WTC11 (cell line): ENCODE data around the gene NRP2.

Source experiments
- CREB1 ChIP-seq: sonication (generic); formaldehyde crosslinking; IDR thresholded peaks from 2 replicates; pipeline ENCODE4 v1.8.0; 2023; ENCODE audit warnings: mild to moderate bottlenecking, missing genetic modification reagents
- ETV6 ChIP-seq: sonication (generic); formaldehyde crosslinking; IDR thresholded peaks from 2 replicates; pipeline ENCODE4 v1.8.1; 2022; ENCODE audit warnings: mild to moderate bottlenecking, missing genetic modification reagents
- FOXK1 ChIP-seq: sonication (generic); formaldehyde crosslinking; IDR thresholded peaks from 2 replicates; pipeline ENCODE4 v1.8.0; 2022; ENCODE audit warnings: mild to moderate bottlenecking, moderate library complexity, missing genetic modification reagents
- MXD4 ChIP-seq: fragments of 250-450 bp; sonication (Bioruptor Pico); IDR thresholded peaks from 2 replicates; pipeline ENCODE4 v1.8.0; 2021; ENCODE audit warnings: mild to moderate bottlenecking, moderate library complexity, borderline replicate concordance
- RELA ChIP-seq: sonication (generic); formaldehyde crosslinking; IDR thresholded peaks from 2 replicates; pipeline ENCODE4 v1.8.1; 2022; ENCODE audit warnings: missing genetic modification reagents, mild to moderate bottlenecking, borderline replicate concordance
- SP1 ChIP-seq: sonication (generic); formaldehyde crosslinking; conservative IDR thresholded peaks from 2 replicates; pipeline ENCODE4 v1.8.1; 2022; ENCODE audit warnings: missing genetic modification reagents
- TF ChIP-seq, protein P1 (sequence below): fragments of 200-600 bp; IDR thresholded peaks from 2 replicates; pipeline ENCODE4 v1.8.0; 2022; ENCODE audit warnings: antibody characterized with exemption
- TF ChIP-seq, protein P2 (sequence below): sonication (generic); formaldehyde crosslinking; IDR thresholded peaks from 2 replicates; pipeline ENCODE4 v1.8.1; 2022; ENCODE audit warnings: mild to moderate bottlenecking, missing genetic modification reagents, moderate library complexity, borderline replicate concordance

DNA sequence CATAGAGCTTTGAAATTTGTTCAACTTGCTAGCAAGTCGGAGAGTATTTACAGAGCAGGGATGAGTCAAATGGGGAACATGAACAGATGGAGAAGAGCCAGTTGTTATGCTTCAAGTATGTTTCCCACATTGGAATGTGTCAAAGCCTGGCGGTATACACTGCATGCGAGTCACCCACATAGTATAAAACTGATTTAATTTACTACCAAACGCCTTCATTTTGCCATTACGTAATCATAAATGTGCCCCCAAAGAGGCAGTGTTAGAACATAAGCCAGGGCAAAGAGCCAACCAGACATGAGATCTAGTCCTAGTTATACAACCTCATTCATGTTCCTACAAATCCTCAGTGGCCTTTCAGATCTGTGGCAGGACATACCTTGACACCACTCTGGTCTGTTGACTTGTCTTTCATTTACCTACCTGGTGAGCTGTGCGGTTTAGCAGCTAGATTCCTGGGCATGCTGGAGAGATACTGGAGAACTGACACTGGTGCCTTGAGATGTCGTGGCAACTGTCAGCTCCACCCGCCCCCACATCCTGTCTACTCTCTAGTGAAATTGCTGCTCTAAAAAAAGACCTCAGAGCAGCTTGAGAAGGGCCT lies 21.7 kb upstream of the NRP2 start:
- TF ChIP-seq FOXK1 (CRISPR knock-in tag) (no peak), SP1 (CRISPR knock-in tag) (no peak), RELA (CRISPR knock-in tag) (no peak), ETV6 (CRISPR knock-in tag) (no peak), MXD4 (no peak), CREB1 (CRISPR knock-in tag) (no peak)
- TF ChIP-seq, protein P1, sequence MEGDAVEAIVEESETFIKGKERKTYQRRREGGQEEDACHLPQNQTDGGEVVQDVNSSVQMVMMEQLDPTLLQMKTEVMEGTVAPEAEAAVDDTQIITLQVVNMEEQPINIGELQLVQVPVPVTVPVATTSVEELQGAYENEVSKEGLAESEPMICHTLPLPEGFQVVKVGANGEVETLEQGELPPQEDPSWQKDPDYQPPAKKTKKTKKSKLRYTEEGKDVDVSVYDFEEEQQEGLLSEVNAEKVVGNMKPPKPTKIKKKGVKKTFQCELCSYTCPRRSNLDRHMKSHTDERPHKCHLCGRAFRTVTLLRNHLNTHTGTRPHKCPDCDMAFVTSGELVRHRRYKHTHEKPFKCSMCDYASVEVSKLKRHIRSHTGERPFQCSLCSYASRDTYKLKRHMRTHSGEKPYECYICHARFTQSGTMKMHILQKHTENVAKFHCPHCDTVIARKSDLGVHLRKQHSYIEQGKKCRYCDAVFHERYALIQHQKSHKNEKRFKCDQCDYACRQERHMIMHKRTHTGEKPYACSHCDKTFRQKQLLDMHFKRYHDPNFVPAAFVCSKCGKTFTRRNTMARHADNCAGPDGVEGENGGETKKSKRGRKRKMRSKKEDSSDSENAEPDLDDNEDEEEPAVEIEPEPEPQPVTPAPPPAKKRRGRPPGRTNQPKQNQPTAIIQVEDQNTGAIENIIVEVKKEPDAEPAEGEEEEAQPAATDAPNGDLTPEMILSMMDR: no peak
- TF ChIP-seq, protein P2, sequence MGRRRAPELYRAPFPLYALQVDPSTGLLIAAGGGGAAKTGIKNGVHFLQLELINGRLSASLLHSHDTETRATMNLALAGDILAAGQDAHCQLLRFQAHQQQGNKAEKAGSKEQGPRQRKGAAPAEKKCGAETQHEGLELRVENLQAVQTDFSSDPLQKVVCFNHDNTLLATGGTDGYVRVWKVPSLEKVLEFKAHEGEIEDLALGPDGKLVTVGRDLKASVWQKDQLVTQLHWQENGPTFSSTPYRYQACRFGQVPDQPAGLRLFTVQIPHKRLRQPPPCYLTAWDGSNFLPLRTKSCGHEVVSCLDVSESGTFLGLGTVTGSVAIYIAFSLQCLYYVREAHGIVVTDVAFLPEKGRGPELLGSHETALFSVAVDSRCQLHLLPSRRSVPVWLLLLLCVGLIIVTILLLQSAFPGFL (CRISPR knock-in tag): no peak
